H1 (cell line): ENCODE data around the gene PAX5. TPM values are rescaled to one million over a fixed set of nuclear protein-coding genes. Genes with fewer than 3 reads are reported as not detected.

Source experiments
- CTCF ChIA-PET: fragments of 300-600 bp; sonication (Branson Sonifier 250); formaldehyde crosslinking; loops from one replicate; lab custom pipeline; 2021; ENCODE audit not compliant: partially characterized antibody; lab: Charles Lee
- POLR2A ChIA-PET: fragments of 300-600 bp; sonication (Branson Sonifier 250); formaldehyde crosslinking; loops from one replicate; lab custom pipeline; 2021; ENCODE audit warnings: inconsistent platforms; ENCODE audit not compliant: partially characterized antibody; lab: Charles Lee
- DNase-seq, 2 experiments: peaks; one replicate each; pipeline versions ENCODE4 v3.0.0 to v3.0.0-alpha.2; 2010 to 2022; ENCODE audit warnings: low spot score in 2 of 2, low read depth in 1 of 2, mixed read lengths in 1 of 2
- FAIRE-seq: peaks from 2 replicates; lab custom pipeline; 2011; peaks lifted over from hg19 to GRCh38; lab: Jason Lieb, UNC
- H2AFZ ChIP-seq: 2 replicates; pipeline ENCODE4 v1.8.1; 2012; ENCODE audit warnings: low read length, inconsistent platforms
- H2AK5ac ChIP-seq: 2 replicates; pipeline ENCODE4 v1.6.1; 2013; ENCODE audit warnings: low read depth, low read length
- H2BK120ac ChIP-seq: replicated peaks from 2 replicates; pipeline ENCODE3; 2013; ENCODE audit warnings: low read depth, low read length, inconsistent platforms
- H2BK12ac ChIP-seq: 2 replicates; pipeline ENCODE4 v1.6.1; 2013; ENCODE audit warnings: low read depth, low read length
- H2BK15ac ChIP-seq: 2 replicates; pipeline ENCODE4 v1.6.1; 2013; ENCODE audit warnings: low read length
- H2BK20ac ChIP-seq: 2 replicates; pipeline ENCODE4 v1.6.1; 2013; ENCODE audit warnings: low read length
- H2BK5ac ChIP-seq: 2 replicates; pipeline ENCODE4 v1.6.1; 2013; ENCODE audit warnings: low read depth, low read length
- H3K14ac ChIP-seq: 2 replicates; pipeline ENCODE4 v1.6.1; 2013; ENCODE audit warnings: inconsistent platforms; ENCODE audit not compliant: insufficient read length
- H3K18ac ChIP-seq: 2 replicates; pipeline ENCODE4 v1.6.1; 2013; ENCODE audit warnings: low read length; ENCODE audit errors: extremely low read depth
- H3K23ac ChIP-seq: 2 replicates; pipeline ENCODE4 v1.6.1; 2013; ENCODE audit warnings: inconsistent platforms; ENCODE audit not compliant: insufficient read length
- H3K23me2 ChIP-seq: 2 replicates; pipeline ENCODE4 v1.6.1; 2013; ENCODE audit warnings: low read depth, low read length
- H3K27ac ChIP-seq: 2 replicates; pipeline ENCODE4 v1.6.1; 2011; ENCODE audit warnings: low read depth, low read length, inconsistent platforms
- H3K27me3 ChIP-seq, 4 experiments: replicated peaks in 1 of 4; 1 replicate in 1 of 4; 2 replicates in 3 of 4; pipeline versions ENCODE4 v1.6.1 to v1.8.1; 2011 to 2013; ENCODE audit warnings: low read length in 3 of 4, mild to moderate bottlenecking in 3 of 4, inconsistent platforms in 2 of 4, mixed read lengths in 2 of 4, moderate library complexity in 1 of 4; ENCODE audit not compliant: control insufficient read depth in 3 of 4, insufficient read depth in 3 of 4; ENCODE audit errors: extremely low read depth in 1 of 4
- H3K36me3 ChIP-seq, 4 experiments: 2 replicates each; pipeline versions ENCODE4 v1.6.1 to v1.8.1; 2011 to 2013; ENCODE audit warnings: mild to moderate bottlenecking in 4 of 4, low read length in 3 of 4, moderate library complexity in 2 of 4, control low read depth in 1 of 4, inconsistent platforms in 1 of 4; ENCODE audit not compliant: insufficient read depth in 4 of 4, control insufficient read depth in 2 of 4
- H3K4ac ChIP-seq: replicated peaks from 2 replicates; pipeline ENCODE3; 2013; ENCODE audit warnings: low read length, low read depth, mixed read lengths, inconsistent platforms; ENCODE audit not compliant: insufficient read length
- H3K4me1 ChIP-seq, 4 experiments: replicated peaks in 1 of 4; 1 replicate in 1 of 4; 2 replicates in 3 of 4; pipeline versions ENCODE4 v1.6.1 to v1.8.1; 2011 to 2013; ENCODE audit warnings: low read length in 3 of 4, inconsistent platforms in 2 of 4, mixed read lengths in 1 of 4; ENCODE audit not compliant: insufficient read depth in 4 of 4, control insufficient read depth in 3 of 4
- H3K4me2 ChIP-seq, 2 experiments: 2 replicates each; pipeline versions ENCODE4 v1.6.1 to v1.8.1; 2011 to 2013; ENCODE audit warnings: low read depth in 2 of 2, low read length in 2 of 2, control low read depth in 1 of 2, inconsistent platforms in 1 of 2, mild to moderate bottlenecking in 1 of 2; ENCODE audit not compliant: insufficient read depth in 1 of 2
- H3K4me3 ChIP-seq, 4 experiments: fragments of 200-600, 300-600 bp in 1 of 4; sonication (generic), shearing (Covaris generic), sonication (Bioruptor Twin) in 1 of 4; 2 replicates each; pipeline versions ENCODE4 v1.5.1 to v1.8.1; 2011 to 2016; ENCODE audit warnings: low read length in 4 of 4, low read depth in 3 of 4, control low read depth in 2 of 4, inconsistent platforms in 2 of 4, mild to moderate bottlenecking in 2 of 4, mixed read lengths in 1 of 4, moderate library complexity in 1 of 4; ENCODE audit not compliant: insufficient read depth in 2 of 4; ENCODE audit errors: extremely low read depth in 1 of 4
- H3K56ac ChIP-seq: replicated peaks from 2 replicates; pipeline ENCODE3; 2013; ENCODE audit warnings: low read depth, mild to moderate bottlenecking, mixed read lengths, low read length, inconsistent platforms; ENCODE audit not compliant: insufficient read length
- H3K79me1 ChIP-seq: 2 replicates; pipeline ENCODE4 v1.6.1; 2013; ENCODE audit warnings: low read depth, low read length, control low read depth
- H3K79me2 ChIP-seq, 2 experiments: 2 replicates each; pipeline versions ENCODE4 v1.6.1 to v1.8.1; 2012 to 2013; ENCODE audit warnings: low read length in 2 of 2, mild to moderate bottlenecking in 2 of 2, inconsistent platforms in 1 of 2; ENCODE audit not compliant: insufficient read depth in 2 of 2, control insufficient read depth in 1 of 2
- H3K9ac ChIP-seq, 4 experiments: replicated peaks in 1 of 4; 1 replicate in 1 of 4; 2 replicates in 3 of 4; pipeline versions ENCODE4 v1.6.1 to v1.8.1; 2011 to 2013; ENCODE audit warnings: low read depth in 3 of 4, low read length in 3 of 4, control low read depth in 2 of 4, mild to moderate bottlenecking in 2 of 4, moderate library complexity in 2 of 4, inconsistent platforms in 1 of 4; ENCODE audit errors: extremely low read depth in 1 of 4
- H3K9me3 ChIP-seq, 2 experiments: 2 replicates each; pipeline versions ENCODE4 v1.6.1 to v1.8.1; 2012 to 2013; ENCODE audit warnings: mild to moderate bottlenecking in 2 of 2, moderate library complexity in 2 of 2, control low read depth in 1 of 2, inconsistent platforms in 1 of 2, low read depth in 1 of 2, low read length in 1 of 2, mixed read lengths in 1 of 2; ENCODE audit not compliant: insufficient read depth in 2 of 2
- H4K20me1 ChIP-seq, 2 experiments: replicated peaks in 1 of 2; 2 replicates each; pipeline versions ENCODE3 to v1.8.1; 2011 to 2013; ENCODE audit warnings: inconsistent platforms in 2 of 2, low read length in 2 of 2, mild to moderate bottlenecking in 1 of 2; ENCODE audit not compliant: insufficient read depth in 2 of 2, control insufficient read depth in 1 of 2
- H4K5ac ChIP-seq: 2 replicates; pipeline ENCODE4 v1.6.1; 2013; ENCODE audit warnings: low read length, low read depth, mixed read lengths, inconsistent platforms; ENCODE audit not compliant: insufficient read length
- H4K8ac ChIP-seq: 2 replicates; pipeline ENCODE4 v1.8.0; 2013; ENCODE audit warnings: mild to moderate bottlenecking, moderate library complexity, low read length, inconsistent platforms; ENCODE audit not compliant: insufficient read depth; ENCODE audit errors: extremely low read depth
- H4K91ac ChIP-seq: replicated peaks from 2 replicates; pipeline ENCODE3; 2013; ENCODE audit warnings: low read length, mixed read lengths, inconsistent platforms; ENCODE audit not compliant: insufficient read length
- KDM1A ChIP-seq: fragments of 200-600, 300-600 bp; sonication (generic); IDR thresholded peaks from 2 replicates; pipeline ENCODE4 v1.7.1; 2016; ENCODE audit warnings: mild to moderate bottlenecking, low read length, borderline replicate concordance
- KDM5A ChIP-seq: fragments of 200-600 bp; IDR thresholded peaks from 2 replicates; pipeline ENCODE4 v1.7.1; 2012; ENCODE audit warnings: mild to moderate bottlenecking, low read length, inconsistent platforms, mixed read lengths
- RXRA ChIP-seq: IDR thresholded peaks from 2 replicates; pipeline ENCODE4 v1.6.1; 2011; ENCODE audit warnings: low read depth, mild to moderate bottlenecking, low read length, moderate library complexity; ENCODE audit not compliant: insufficient read depth
- SP1 ChIP-seq: IDR thresholded peaks from 2 replicates; pipeline ENCODE4 v1.6.1; 2011; ENCODE audit warnings: low read depth, low read length
- WGBS, 2 experiments: shearing (Covaris generic) in 1 of 2; methylation state at CpG; one replicate each; pipeline versions ENCODE4 v1.1.6 to v1.1.7; 2013 to 2015; ENCODE audit warnings: low lambda C conversion rate in 2 of 2, mixed read lengths in 2 of 2, inconsistent platforms in 1 of 2, low coverage in 1 of 2, missing lambda C conversion rate in 1 of 2; ENCODE audit not compliant: insufficient replicate concordance in 2 of 2, insufficient coverage in 1 of 2, insufficient read length in 1 of 2; ENCODE audit errors: extremely low coverage in 1 of 2, missing lambda C conversion rate in 1 of 2; 5-methylcytosine and 5-hydroxymethylcytosine counted together
- polyA plus RNA-seq, 7 experiments: library from polyadenylated mRNA; depleted of rRNA in 3 of 7; stranded (reverse) in 5 of 7; unstranded in 2 of 7; fragments of >200 nt in 5 of 7; fragments of 200-250 nt in 2 of 7; gene quantifications; 1 replicate in 5 of 7; 2 replicates in 1 of 7; 4 replicates in 1 of 7; pipeline versions ENCODE4 v1.2.1 to v1.2.3, GENCODE V29; 2011 to 2013; ENCODE audit warnings: missing spikeins in 2 of 7, mixed read lengths in 2 of 7
- total RNA-seq: library from RNA; stranded (reverse); fragmentation: NEBNext Ultra II Directional; extraction: Animal tissue kit (Norgen Biotek cat#: 25700); gene quantifications from 2 replicates; pipeline ENCODE4 v1.2.1, GENCODE V29; 2021
- TF ChIP-seq, protein P1 (sequence below): IDR thresholded peaks from 2 replicates; pipeline ENCODE4 v1.6.1; 2011; ENCODE audit warnings: low read length, improper control_type of control experiment

The PAX5 gene
- total and polyA plus RNA-seq, 2 of the 8 experiments (the other 6 are each of a cell fraction or from before 2014, with no cell fraction given) = 0.29 to 0.43 TPM

- FAIRE-seq = no peak
- CTCF ChIA-PET = interaction anchor here (0.6 to 2.9 kb wide), 3 partner anchors 12 to 66 kb away, joined by 3 to 17 read pairs (median 5); no protein-coding TSS in a partner anchor
These were observed 95.5 kb downstream of the PAX5 start for GRCh38 chr9:36938617-36939016.

More at GRCh38 chr9:36938617-36939016, 95.5 kb downstream of the PAX5 start:
- no peak overlapping the region for H4K91ac ChIP-seq
- no peak overlapping the region for H3K56ac ChIP-seq
- no peak overlapping the region for H2BK15ac ChIP-seq
- no peak overlapping the region for H2AFZ ChIP-seq
- no peaks in the 10 kb centered on the region for H3K9me3 ChIP-seq
- H3K27me3 ChIP-seq = no peaks in the 10 kb centered on the region
- no peaks in the 10 kb centered on the region for H3K79me2 ChIP-seq
- no peak for DNase-seq
- no peak overlapping the region for H2BK12ac ChIP-seq
- H3K9ac ChIP-seq = no peak overlapping the region; a peak in 1 of 7 replicates
- H3K36me3 ChIP-seq = no peaks in the 10 kb centered on the region
- POLR2A ChIA-PET = no interaction called here
- no peak overlapping the region for H3K23ac ChIP-seq
- no peak for TF ChIP-seq KDM5A
- no peak for TF ChIP-seq RXRA
- no peak for TF ChIP-seq KDM1A
- TF ChIP-seq SP1 = no peak
- TF ChIP-seq, protein P1, sequence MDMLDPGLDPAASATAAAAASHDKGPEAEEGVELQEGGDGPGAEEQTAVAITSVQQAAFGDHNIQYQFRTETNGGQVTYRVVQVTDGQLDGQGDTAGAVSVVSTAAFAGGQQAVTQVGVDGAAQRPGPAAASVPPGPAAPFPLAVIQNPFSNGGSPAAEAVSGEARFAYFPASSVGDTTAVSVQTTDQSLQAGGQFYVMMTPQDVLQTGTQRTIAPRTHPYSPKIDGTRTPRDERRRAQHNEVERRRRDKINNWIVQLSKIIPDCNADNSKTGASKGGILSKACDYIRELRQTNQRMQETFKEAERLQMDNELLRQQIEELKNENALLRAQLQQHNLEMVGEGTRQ = no peak
- H3K4me3 ChIP-seq = no peak overlapping the region
- no peak overlapping the region for H3K27ac ChIP-seq
- H3K14ac ChIP-seq = no peak overlapping the region
- peaks cover 0 to 8% (median 3%) of the 10 kb centered on the region in 4 experiments; a peak in 4 of 7 replicates for H3K4me1 ChIP-seq
- H2BK20ac ChIP-seq = no peak overlapping the region
- no peaks in the 10 kb centered on the region for H4K20me1 ChIP-seq
- no peak overlapping the region for H3K4me2 ChIP-seq
- H2BK120ac ChIP-seq = no peak overlapping the region
- no peak overlapping the region for H4K8ac ChIP-seq
- no peaks in the 10 kb centered on the region for H3K79me1 ChIP-seq
- H4K5ac ChIP-seq = no peak overlapping the region
- no peak overlapping the region for H2BK5ac ChIP-seq
- H2AK5ac ChIP-seq = no peak overlapping the region
- 77% methylated on average over 6 of the region's 6 CpGs; no CpG with 5 or more reads in 1 of the 2 experiments for WGBS, 2 experiments
- H3K4ac ChIP-seq = no peak overlapping the region
- H3K23me2 ChIP-seq = peaks cover 1% of the 10 kb centered on the region; the same call in 1 of the 2 replicates
- H3K18ac ChIP-seq = no peak overlapping the region
